DOHH2 (cell line): ENCODE measurements around the gene IRF7.

Experiments
- H3F3A ChIP-seq: fragments of 200-600 bp; sonication (generic), shearing (Covaris generic); 2 replicates; pipeline ENCODE4 v1.6.0; 2016; ENCODE audit warnings: antibody characterized with exemption, mild to moderate bottlenecking; ENCODE audit not compliant: control insufficient read depth, insufficient read depth
- H3K27ac ChIP-seq: fragments of 200-600 bp; sonication (generic); 2 replicates; pipeline ENCODE4 v1.5.1; 2014; ENCODE audit warnings: low read depth, mild to moderate bottlenecking, low read length, moderate library complexity
- H3K27me3 ChIP-seq: fragments of 200-600 bp; sonication (generic); 2 replicates; pipeline ENCODE4 v1.6.1; 2014; ENCODE audit warnings: mild to moderate bottlenecking, low read length, mixed read lengths; ENCODE audit not compliant: control insufficient read depth
- H3K36me3 ChIP-seq: fragments of 200-600 bp; sonication (generic); 2 replicates; pipeline ENCODE4 v1.6.1; 2014; ENCODE audit warnings: mild to moderate bottlenecking, low read length, moderate library complexity, mixed read lengths; ENCODE audit not compliant: control insufficient read depth
- H3K4me1 ChIP-seq: fragments of 200-600 bp; sonication (generic); 2 replicates; pipeline ENCODE4 v1.6.1; 2014; ENCODE audit warnings: mild to moderate bottlenecking, low read length, mixed read lengths; ENCODE audit not compliant: control insufficient read depth
- H3K4me2 ChIP-seq: fragments of 200-600 bp; sonication (generic); 2 replicates; pipeline ENCODE4 v1.6.0; 2014; ENCODE audit warnings: mild to moderate bottlenecking, low read length, moderate library complexity
- H3K4me3 ChIP-seq: fragments of 200-600 bp; sonication (generic); 2 replicates; pipeline ENCODE4 v1.5.1; 2014; ENCODE audit warnings: mild to moderate bottlenecking, low read length, mixed read lengths
- H3K79me2 ChIP-seq: fragments of 200-600 bp; sonication (generic); 2 replicates; pipeline ENCODE4 v1.6.1; 2014; ENCODE audit warnings: mild to moderate bottlenecking, low read length, mixed read lengths; ENCODE audit not compliant: control insufficient read depth
- H3K9me2 ChIP-seq: fragments of 200-600 bp; sonication (generic); replicated peaks from 2 replicates; pipeline ENCODE4 v1.6.1; 2014; ENCODE audit warnings: mild to moderate bottlenecking, low read length, mixed read lengths; ENCODE audit not compliant: control insufficient read depth
- H3K9me3 ChIP-seq: fragments of 200-600 bp; sonication (generic); 2 replicates; pipeline ENCODE4 v1.6.1; 2014; ENCODE audit warnings: antibody characterized with exemption, low read length, mixed read lengths; ENCODE audit not compliant: control insufficient read depth, insufficient read depth
- H4K20me1 ChIP-seq: fragments of 200-600 bp; sonication (generic); 2 replicates; pipeline ENCODE4 v1.6.0; 2014; ENCODE audit warnings: low read depth, mild to moderate bottlenecking, antibody characterized with exemption, low read length, moderate library complexity; ENCODE audit not compliant: control insufficient read depth, insufficient read depth
- EZH2phosphoT487 ChIP-seq: fragments of 200-600 bp; sonication (generic); IDR thresholded peaks from 2 replicates; pipeline ENCODE4 v1.6.1; 2017; ENCODE audit warnings: borderline replicate concordance, mild to moderate bottlenecking, antibody characterized with exemption, low read length, moderate library complexity, mixed read lengths
- TF ChIP-seq, protein P1 (sequence below): fragments of 200-600 bp; sonication (generic); IDR thresholded peaks from one replicate; pipeline ENCODE4 v1.5.1; 2014; ENCODE audit warnings: antibody characterized with exemption, mild to moderate bottlenecking, low read depth, low read length; ENCODE audit not compliant: poor library complexity, severe bottlenecking

The IRF7 gene

GRCh38 chr11:596374-596773 lies 19.4 kb downstream of the IRF7 start:
- Histone ChIP-seq H3F3A (no peaks in the 10 kb centered on the region), H3K9me3 (no peaks in the 10 kb centered on the region), H3K27me3 (no peaks in the 10 kb centered on the region), H3K4me1 (no peaks in the 10 kb centered on the region), H3K4me2 (no peak overlapping the region), H3K9me2 (no peaks in the 10 kb centered on the region), H3K79me2 (peaks cover 10% of the 10 kb centered on the region), H3K36me3 (peaks cover 81% of the 10 kb centered on the region), H4K20me1 (0 out of 2 replicates have a peak, but pooled peaks cover 4% of the 10 kb centered on the region), H3K4me3 (no peak overlapping the region), H3K27ac (no peak overlapping the region)
- TF ChIP-seq, protein P1, sequence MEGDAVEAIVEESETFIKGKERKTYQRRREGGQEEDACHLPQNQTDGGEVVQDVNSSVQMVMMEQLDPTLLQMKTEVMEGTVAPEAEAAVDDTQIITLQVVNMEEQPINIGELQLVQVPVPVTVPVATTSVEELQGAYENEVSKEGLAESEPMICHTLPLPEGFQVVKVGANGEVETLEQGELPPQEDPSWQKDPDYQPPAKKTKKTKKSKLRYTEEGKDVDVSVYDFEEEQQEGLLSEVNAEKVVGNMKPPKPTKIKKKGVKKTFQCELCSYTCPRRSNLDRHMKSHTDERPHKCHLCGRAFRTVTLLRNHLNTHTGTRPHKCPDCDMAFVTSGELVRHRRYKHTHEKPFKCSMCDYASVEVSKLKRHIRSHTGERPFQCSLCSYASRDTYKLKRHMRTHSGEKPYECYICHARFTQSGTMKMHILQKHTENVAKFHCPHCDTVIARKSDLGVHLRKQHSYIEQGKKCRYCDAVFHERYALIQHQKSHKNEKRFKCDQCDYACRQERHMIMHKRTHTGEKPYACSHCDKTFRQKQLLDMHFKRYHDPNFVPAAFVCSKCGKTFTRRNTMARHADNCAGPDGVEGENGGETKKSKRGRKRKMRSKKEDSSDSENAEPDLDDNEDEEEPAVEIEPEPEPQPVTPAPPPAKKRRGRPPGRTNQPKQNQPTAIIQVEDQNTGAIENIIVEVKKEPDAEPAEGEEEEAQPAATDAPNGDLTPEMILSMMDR, result no peak

GRCh38 chr11:595400-595799 lies 20.4 kb downstream of the IRF7 start:
- H3K9me3 ChIP-seq, result no peaks in the 10 kb centered on the region
- no peaks in the 10 kb centered on the region for H3K27me3 ChIP-seq
- H4K20me1 ChIP-seq, result peaks cover 4% of the 10 kb centered on the region; the same call in 1 of the 2 replicates
- TF ChIP-seq, protein P1, result no peak
- TF ChIP-seq EZH2phosphoT487, result no peak
- no peaks in the 10 kb centered on the region for H3F3A ChIP-seq
- no peaks in the 10 kb centered on the region for H3K4me1 ChIP-seq
- no peak overlapping the region for H3K4me3 ChIP-seq
- H3K27ac ChIP-seq, result no peak overlapping the region
- no peaks in the 10 kb centered on the region for H3K9me2 ChIP-seq
- H3K79me2 ChIP-seq, result peaks cover 10% of the 10 kb centered on the region
- H3K4me2 ChIP-seq, result no peak overlapping the region
- H3K36me3 ChIP-seq, result peaks cover 85% of the 10 kb centered on the region

GRCh38 chr11:593347-593746 lies 22.4 kb downstream of the IRF7 start:
- H3K4me2 ChIP-seq, result no peak overlapping the region
- peaks cover 6% of the 10 kb centered on the region; the same call in 1 of the 2 replicates for H4K20me1 ChIP-seq
- H3K36me3 ChIP-seq, result peaks cover 88% of the 10 kb centered on the region
- peaks cover 23% of the 10 kb centered on the region for H3K79me2 ChIP-seq
- no peak overlapping the region for H3K27ac ChIP-seq
- no peak overlapping the region for H3K4me3 ChIP-seq
- no peaks in the 10 kb centered on the region for H3K9me3 ChIP-seq
- H3F3A ChIP-seq, result no peaks in the 10 kb centered on the region
- TF ChIP-seq, protein P1, result no peak
- TF ChIP-seq EZH2phosphoT487, result no peak
- no peaks in the 10 kb centered on the region for H3K4me1 ChIP-seq
- H3K9me2 ChIP-seq, result no peaks in the 10 kb centered on the region
- no peaks in the 10 kb centered on the region for H3K27me3 ChIP-seq
